ENCODE data around the gene CEP20. TPM values are rescaled to one million over a fixed set of nuclear protein-coding genes. Genes with fewer than 3 reads are reported as not detected.

Gene CEP20
- total RNA-seq, 4 donors from 2014 or later, result 46.2 to 64.4 (median 53.6) TPM

DNA sequence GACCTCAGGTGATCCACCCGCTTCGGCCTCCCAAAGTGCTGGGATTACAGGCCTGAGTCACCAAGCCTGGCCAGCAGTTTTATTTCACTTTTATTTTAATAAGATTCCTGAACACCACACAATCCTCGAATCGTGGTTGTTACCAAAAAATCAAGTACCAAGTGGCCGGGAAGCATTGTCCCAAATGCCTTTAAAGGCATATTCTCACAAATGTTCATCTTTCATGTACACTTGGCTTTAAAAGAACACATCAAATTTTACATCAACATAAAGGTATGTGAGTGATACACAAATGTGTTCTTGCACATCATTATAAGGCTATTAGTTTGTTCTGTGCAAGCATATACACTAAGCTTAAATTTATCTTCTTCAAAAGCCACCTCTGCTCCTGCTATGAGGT lies 23.5 kb downstream of the CEP20 start:
- Histone ChIP-seq H3K27ac (no peak overlapping the region), H3K27me3 (no peaks in the 10 kb centered on the region), H3K4me3 (replicated peaks in 1 of 3) (no peak overlapping the region), H3K4me1 (no peaks in the 10 kb centered on the region), H3K36me3 (peaks cover 11 to 14% of the 10 kb centered on the region in 2 donors), H3K9me3 (no peaks in the 10 kb centered on the region)
- no peak for DNase-seq
- 89 to 92% methylated on average over 5 of the region's 5 CpGs for WGBS, 2 donors
- intact Hi-C loops (cut with DNase I), result no loop called here
- TF ChIP-seq, protein P1, sequence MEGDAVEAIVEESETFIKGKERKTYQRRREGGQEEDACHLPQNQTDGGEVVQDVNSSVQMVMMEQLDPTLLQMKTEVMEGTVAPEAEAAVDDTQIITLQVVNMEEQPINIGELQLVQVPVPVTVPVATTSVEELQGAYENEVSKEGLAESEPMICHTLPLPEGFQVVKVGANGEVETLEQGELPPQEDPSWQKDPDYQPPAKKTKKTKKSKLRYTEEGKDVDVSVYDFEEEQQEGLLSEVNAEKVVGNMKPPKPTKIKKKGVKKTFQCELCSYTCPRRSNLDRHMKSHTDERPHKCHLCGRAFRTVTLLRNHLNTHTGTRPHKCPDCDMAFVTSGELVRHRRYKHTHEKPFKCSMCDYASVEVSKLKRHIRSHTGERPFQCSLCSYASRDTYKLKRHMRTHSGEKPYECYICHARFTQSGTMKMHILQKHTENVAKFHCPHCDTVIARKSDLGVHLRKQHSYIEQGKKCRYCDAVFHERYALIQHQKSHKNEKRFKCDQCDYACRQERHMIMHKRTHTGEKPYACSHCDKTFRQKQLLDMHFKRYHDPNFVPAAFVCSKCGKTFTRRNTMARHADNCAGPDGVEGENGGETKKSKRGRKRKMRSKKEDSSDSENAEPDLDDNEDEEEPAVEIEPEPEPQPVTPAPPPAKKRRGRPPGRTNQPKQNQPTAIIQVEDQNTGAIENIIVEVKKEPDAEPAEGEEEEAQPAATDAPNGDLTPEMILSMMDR (IDR thresholded peaks at IDR 0.05), result no peak
- TF ChIP-seq POLR2A (IDR thresholded peaks at IDR 0.05), result no peak

DNA sequence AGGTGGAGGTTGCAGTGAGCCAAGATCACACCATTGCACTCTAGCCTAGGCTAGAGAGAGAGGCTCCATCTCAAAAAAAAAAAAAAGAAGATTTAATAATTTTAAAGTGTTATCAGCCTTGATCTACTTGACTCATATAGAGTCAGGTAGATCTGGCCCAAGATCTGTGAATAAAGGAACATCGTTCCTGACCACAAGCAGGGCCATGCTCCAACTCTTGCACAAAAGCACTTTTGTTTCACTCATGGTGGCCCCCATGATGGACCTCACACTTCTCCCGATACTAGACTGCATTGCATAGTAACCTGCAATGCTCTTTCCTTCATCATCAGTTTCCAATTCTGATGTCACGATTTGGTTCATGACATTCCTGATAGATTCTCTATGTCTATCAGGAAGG lies 26.4 kb downstream of the CEP20 start:
- Histone ChIP-seq H3K27me3 (no peaks in the 10 kb centered on the region), H3K9me3 (no peaks in the 10 kb centered on the region), H3K4me3 (replicated peaks in 1 of 3) (no peak overlapping the region), H3K4me1 (peaks cover 4 to 16% of the 10 kb centered on the region in 2 donors), H3K36me3 (peaks cover 8 to 11% of the 10 kb centered on the region in 2 donors), H3K27ac (no peak overlapping the region)
- intact Hi-C loops (cut with DNase I), result no loop called here
- TF ChIP-seq, protein P1 (IDR thresholded peaks at IDR 0.05), result no peak
- TF ChIP-seq POLR2A (IDR thresholded peaks at IDR 0.05), result no peak
- WGBS, 2 donors, result 90 to 92% methylated on average over 3 of the region's 3 CpGs
- DNase-seq, result no peak

DNA sequence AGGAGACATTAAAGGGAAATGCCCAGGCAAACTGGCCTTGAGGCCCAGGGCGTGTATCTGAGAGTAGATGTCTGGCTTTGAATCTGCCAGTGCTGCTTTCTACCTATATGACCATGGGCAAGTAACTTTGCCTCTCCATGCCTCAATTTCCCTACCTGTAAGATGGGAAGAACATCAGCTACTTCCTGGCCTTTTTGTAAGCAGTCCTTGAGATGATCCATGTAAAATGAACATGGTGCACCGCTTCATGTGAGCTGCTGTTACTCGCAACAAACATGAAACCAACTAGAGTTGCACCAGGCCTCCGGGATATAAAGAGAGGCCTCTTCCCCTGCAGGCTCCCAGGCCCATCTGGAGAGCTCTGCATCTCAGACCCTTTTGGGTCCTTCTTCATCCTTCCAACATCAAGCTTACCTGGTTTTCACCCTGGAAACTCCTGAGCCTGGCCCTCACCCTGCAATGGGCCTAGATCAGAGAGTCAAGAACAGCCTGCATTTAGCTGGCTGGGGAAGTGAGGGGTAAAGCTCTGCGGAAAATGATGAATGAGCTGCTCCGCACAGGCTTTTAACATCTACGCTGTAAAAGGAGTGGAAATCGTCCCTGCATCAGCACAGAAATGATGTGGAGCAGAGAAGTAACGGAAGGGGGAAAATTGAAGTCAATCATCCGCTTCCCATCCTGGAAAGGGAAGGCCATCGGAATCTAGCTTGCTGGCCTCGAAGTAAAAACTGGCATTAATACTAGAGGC lies 29.3 kb downstream of the CEP20 start:
- no peak for DNase-seq
- intact Hi-C loops (cut with DNase I), result no loop called here
- Histone ChIP-seq H3K27me3 (no peaks in the 10 kb centered on the region), H3K9me3 (no peaks in the 10 kb centered on the region), H3K4me3 (replicated peaks in 1 of 3) (no peak overlapping the region), H3K27ac (no peak overlapping the region), H3K36me3 (no peaks in the 10 kb centered on the region), H3K4me1 (peaks cover 4 to 18% of the 10 kb centered on the region in 2 donors)
- no peak for TF ChIP-seq POLR2A (IDR thresholded peaks at IDR 0.05)
- TF ChIP-seq, protein P1 (IDR thresholded peaks at IDR 0.05), result no peak
- WGBS, 2 donors, result 90 to 92% methylated on average over 12 of the region's 12 CpGs

DNA sequence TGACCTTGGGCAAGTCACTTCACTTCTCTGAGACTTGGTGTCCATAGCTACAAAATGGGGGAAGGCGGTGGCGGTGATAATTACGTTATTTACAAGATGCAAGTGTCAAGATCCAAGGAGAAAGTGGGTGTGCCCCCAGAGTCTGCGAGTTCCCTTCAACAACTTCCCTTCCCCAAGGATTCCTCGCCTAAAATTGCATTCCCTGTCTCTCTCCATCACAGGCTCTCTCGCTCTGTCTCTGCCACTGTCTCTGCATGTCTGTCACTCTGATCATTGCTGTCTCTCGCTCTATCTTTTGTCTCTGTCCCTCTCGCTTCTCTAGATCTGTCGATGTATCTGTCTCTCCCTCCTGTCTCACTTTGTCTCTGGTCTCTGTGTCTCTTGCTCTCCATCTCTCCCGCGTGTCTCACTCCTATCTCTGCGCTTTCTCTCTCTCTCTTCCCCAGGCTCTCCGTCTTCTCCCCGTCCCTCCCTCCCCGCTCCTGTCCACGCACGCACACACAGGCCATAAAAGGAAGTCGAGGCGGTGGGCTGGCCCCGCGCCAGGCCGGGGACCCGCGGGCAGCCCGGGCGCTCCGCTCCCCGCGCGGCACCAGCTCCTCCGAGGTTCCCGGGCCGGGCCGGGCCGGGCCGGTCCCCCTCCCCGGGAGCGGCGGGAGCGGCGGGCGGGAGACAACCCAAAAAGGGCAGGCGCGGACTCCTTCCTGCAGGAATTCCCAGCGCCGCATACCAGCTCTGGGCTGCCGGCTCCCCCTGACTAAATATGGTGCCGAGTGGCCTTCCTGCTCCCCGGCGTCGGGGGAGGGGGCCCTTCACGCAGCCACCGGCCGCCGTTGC lies 30.5 kb downstream of the CEP20 start:
- peak; percentile 18 to 29 for DNase-seq
- Histone ChIP-seq H3K4me3 (replicated peaks in 1 of 3) (peak overlapping the region in 1 of 3 donors; percentile 28), H3K9me3 (no peaks in the 10 kb centered on the region), H3K27me3 (no peaks in the 10 kb centered on the region), H3K27ac (no peak overlapping the region), H3K36me3 (no peaks in the 10 kb centered on the region), H3K4me1 (peaks cover 4 to 18% of the 10 kb centered on the region in 2 donors)
- WGBS, 2 donors, result 1 to 3% methylated on average over 31 to 47 of the region's 55 CpGs
- TF ChIP-seq POLR2A (IDR thresholded peaks at IDR 0.05), result no peak
- TF ChIP-seq, protein P1 (IDR thresholded peaks at IDR 0.05), result no peak
- intact Hi-C loops (cut with DNase I), result no loop called here

Measured in thyroid gland (tissue), 4 donors.